ENCODE results near the gene PPP2CA. TPM values are rescaled to one million over a fixed set of nuclear protein-coding genes. Genes with fewer than 3 reads are reported as not detected.
"Not testable (repeated sequence)": the region's sequence is repeated elsewhere in the genome, so short reads cannot be mapped to it uniquely, and the experiment has no call there.

PPP2CA gene
- total RNA-seq, 4 donors from 2014 or later = 90.2 to 179 (median 155) TPM

GRCh38 chr5:134162592-134162991, 63.3 kb downstream of the PPP2CA start:
- ATAC-seq = no peak
- Histone ChIP-seq H3K27ac (no peak overlapping the region), H3K9me3 (no peaks in the 10 kb centered on the region), H3K36me3 (peaks cover 0 to 72% of the 10 kb centered on the region in 2 donors), H3K27me3 (no peaks in the 10 kb centered on the region), H3K4me3 (no peak overlapping the region), H3K4me1 (no peaks in the 10 kb centered on the region)
- TF ChIP-seq, protein P1, sequence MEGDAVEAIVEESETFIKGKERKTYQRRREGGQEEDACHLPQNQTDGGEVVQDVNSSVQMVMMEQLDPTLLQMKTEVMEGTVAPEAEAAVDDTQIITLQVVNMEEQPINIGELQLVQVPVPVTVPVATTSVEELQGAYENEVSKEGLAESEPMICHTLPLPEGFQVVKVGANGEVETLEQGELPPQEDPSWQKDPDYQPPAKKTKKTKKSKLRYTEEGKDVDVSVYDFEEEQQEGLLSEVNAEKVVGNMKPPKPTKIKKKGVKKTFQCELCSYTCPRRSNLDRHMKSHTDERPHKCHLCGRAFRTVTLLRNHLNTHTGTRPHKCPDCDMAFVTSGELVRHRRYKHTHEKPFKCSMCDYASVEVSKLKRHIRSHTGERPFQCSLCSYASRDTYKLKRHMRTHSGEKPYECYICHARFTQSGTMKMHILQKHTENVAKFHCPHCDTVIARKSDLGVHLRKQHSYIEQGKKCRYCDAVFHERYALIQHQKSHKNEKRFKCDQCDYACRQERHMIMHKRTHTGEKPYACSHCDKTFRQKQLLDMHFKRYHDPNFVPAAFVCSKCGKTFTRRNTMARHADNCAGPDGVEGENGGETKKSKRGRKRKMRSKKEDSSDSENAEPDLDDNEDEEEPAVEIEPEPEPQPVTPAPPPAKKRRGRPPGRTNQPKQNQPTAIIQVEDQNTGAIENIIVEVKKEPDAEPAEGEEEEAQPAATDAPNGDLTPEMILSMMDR (IDR thresholded peaks at IDR 0.05 in 4 of 5, conservative IDR thresholded peaks at IDR 0.05 in 1 of 5) = no peak
- TF ChIP-seq POLR2A (IDR thresholded peaks at IDR 0.05) = no peak
- no peak for DNase-seq
- in situ Hi-C loops (cut with MboI; ENCODE audit: low sequenced_read_pairs in 4 of 4) (no loop called here), intact Hi-C loops (cut with DNase I; ENCODE audit: low total_unique reads) (no loop called here)

GRCh38 chr5:134161513-134162395, 64.1 kb downstream of the PPP2CA start:
- Histone ChIP-seq H3K27ac (peak overlapping the region in 1 of 4 donors; percentile 7), H3K36me3 (peaks cover 0 to 74% of the 10 kb centered on the region in 2 donors), H3K27me3 (no peaks in the 10 kb centered on the region), H3K4me3 (no peak overlapping the region), H3K9me3 (no peaks in the 10 kb centered on the region), H3K4me1 (no peaks in the 10 kb centered on the region)
- TF ChIP-seq, protein P1 (IDR thresholded peaks at IDR 0.05 in 4 of 5, conservative IDR thresholded peaks at IDR 0.05 in 1 of 5) = no peak
- no peak for TF ChIP-seq POLR2A (IDR thresholded peaks at IDR 0.05)
- ATAC-seq (no peak), DNase-seq (no peak)
- in situ Hi-C loops (cut with MboI; ENCODE audit: low sequenced_read_pairs in 4 of 4) = no loop called here
- intact Hi-C loops (cut with DNase I; ENCODE audit: low total_unique reads) = no loop called here

- no peak for ATAC-seq
- Histone ChIP-seq H3K36me3 (peaks cover 0 to 65% of the 10 kb centered on the region in 2 donors), H3K4me3 (no peak overlapping the region), H3K9me3 (no peaks in the 10 kb centered on the region), H3K27me3 (no peaks in the 10 kb centered on the region), H3K4me1 (peaks cover 14 to 30% of the 10 kb centered on the region in 2 donors), H3K27ac (peak overlapping the region in 2 of 4 donors; percentile 35 to 74)
- TF ChIP-seq, protein P1 (IDR thresholded peaks at IDR 0.05 in 4 of 5, conservative IDR thresholded peaks at IDR 0.05 in 1 of 5) = no peak
- no peak for TF ChIP-seq POLR2A (IDR thresholded peaks at IDR 0.05)
- no peak for DNase-seq
- intact Hi-C loops (cut with DNase I; ENCODE audit: low total_unique reads) (no loop called here), in situ Hi-C loops (cut with MboI; ENCODE audit: low sequenced_read_pairs in 4 of 4) (no loop called here)
Observed at GRCh38 chr5:134153657-134154056, 72.2 kb downstream of the PPP2CA start.

- Histone ChIP-seq H3K4me3 (no peak overlapping the region), H3K4me1 (peaks cover 14 to 30% of the 10 kb centered on the region in 2 donors), H3K27ac (peak overlapping the region in 3 of 4 donors; percentile 10 to 74 (median 35)), H3K36me3 (peaks cover 0 to 61% of the 10 kb centered on the region in 2 donors), H3K9me3 (no peaks in the 10 kb centered on the region), H3K27me3 (no peaks in the 10 kb centered on the region)
- ATAC-seq (no peak), DNase-seq (no peak)
- in situ Hi-C loops (cut with MboI; ENCODE audit: low sequenced_read_pairs in 4 of 4) (no loop called here), intact Hi-C loops (cut with DNase I; ENCODE audit: low total_unique reads) (no loop called here)
- TF ChIP-seq POLR2A (IDR thresholded peaks at IDR 0.05) = no peak
- TF ChIP-seq, protein P1 (IDR thresholded peaks at IDR 0.05 in 4 of 5, conservative IDR thresholded peaks at IDR 0.05 in 1 of 5) = no peak
Observed at GRCh38 chr5:134153241-134153640, 72.6 kb downstream of the PPP2CA start.

DNA sequence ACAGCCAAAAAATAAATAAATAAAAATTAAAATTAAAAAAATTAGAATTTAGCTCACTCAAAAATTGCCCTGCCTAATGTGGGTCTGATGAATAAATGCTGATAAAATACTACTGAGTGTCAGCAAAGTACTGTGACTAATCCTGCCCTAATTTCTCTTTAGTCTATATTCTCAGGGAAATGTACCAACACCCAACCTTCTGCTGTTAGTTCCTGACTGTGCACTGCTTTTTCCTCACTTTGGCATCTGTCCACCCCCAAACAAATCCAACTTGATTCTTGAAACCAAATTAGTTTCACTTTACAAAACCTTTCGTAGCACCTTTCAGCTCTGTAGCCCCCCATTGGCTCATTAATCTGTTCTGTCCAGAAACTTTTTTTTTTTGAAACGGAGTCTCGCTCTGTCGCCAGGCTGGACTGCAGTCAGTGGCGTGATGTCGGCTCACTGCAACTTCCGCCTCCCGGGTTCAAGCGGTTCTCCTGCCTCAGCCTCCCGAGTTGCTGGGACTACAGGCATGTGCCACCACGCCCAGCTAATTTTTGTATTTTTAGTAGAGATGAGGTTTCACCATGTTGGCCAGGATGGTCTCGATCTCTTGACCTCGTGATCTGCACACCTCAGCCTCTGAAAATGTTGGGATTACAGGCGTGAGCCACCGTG, 73.6 kb downstream of the PPP2CA start:
- peak in 1 of 2 donors; percentile 55 for ATAC-seq

More for the DNA sequence above, 73.6 kb downstream of the PPP2CA start:
- Histone ChIP-seq H3K4me1 (peaks cover 17 to 33% of the 10 kb centered on the region in 2 donors), H3K36me3 (peaks cover 0 to 51% of the 10 kb centered on the region in 2 donors), H3K27ac (peak overlapping the region; percentile 10 to 74 (median 48))
- H3K4me3 ChIP-seq; H3K27me3 ChIP-seq; H3K9me3 ChIP-seq; in situ Hi-C loops (cut with MboI; ENCODE audit: low sequenced_read_pairs in 4 of 4); DNase-seq; intact Hi-C loops (cut with DNase I; ENCODE audit: low total_unique reads): not testable (repeated sequence)
